Tibial nerve (tissue), 3 donors: ENCODE results near the gene PTBP3.

Source experiments
- CTCF ChIP-seq, 5 experiments: fragments of 200-600 bp in 3 of 5; fragments of 450-650 bp in 2 of 5; sonication (generic) in 3 of 5; IDR thresholded peaks; one replicate each; pipeline ENCODE4 v1.5.1; 2016 to 2019; ENCODE audit warnings: antibody characterized with exemption in 5 of 5, mild to moderate bottlenecking in 3 of 5, moderate library complexity in 2 of 5
- POLR2A ChIP-seq, 2 donors: fragments of 450-650 bp; IDR thresholded peaks; one replicate each; pipeline ENCODE4 v1.6.1; 2017; ENCODE audit warnings: antibody characterized with exemption in 2 of 2, mild to moderate bottlenecking in 2 of 2, moderate library complexity in 2 of 2

- no peak for TF ChIP-seq POLR2A (IDR thresholded peaks at IDR 0.05)
- TF ChIP-seq CTCF (IDR thresholded peaks at IDR 0.05) = no peak
Measured at GRCh38 chr9:112174965-112175795, 158.2 kb downstream of the PTBP3 start, which contains the start of gene SUSD1.
